Stimulated activated CD4-positive, alpha-beta T cell treated with anti-CD3 and anti-CD28 coated beads, TNF-alpha, amount 100 ng/mL, for 24 hours (primary cell): Measurements from ENCODE around the gene MORN4.
A peak's percentile ranks its signal among the peaks of the same experiment; 100 is the strongest.

Experiments
- DNase-seq, 3 experiments: peaks; one replicate each; pipeline ENCODE4 v3.0.0-alpha.2; 2020; ENCODE audit warnings: low read depth in 3 of 3

MORN4 gene

GRCh38 chr10:97573672-97574071 lies 59.6 kb downstream of the MORN4 start:
- DNase-seq, result no peak

- no peak for DNase-seq
Observed at GRCh38 chr10:97573021-97573420, 60.3 kb downstream of the MORN4 start.

GRCh38 chr10:97572214-97572989 lies 60.9 kb downstream of the MORN4 start, which contains the start of gene ANKRD2:
Gene ANKRD2 (plus strand): TSS chr10:97572779. CDS start chr10:97572789, 10 bp downstream.
- peak; percentile 25 to 55 (median 28) for DNase-seq

GRCh38 chr10:97571622-97572021 lies 61.7 kb downstream of the MORN4 start:
- DNase-seq, result no peak

GRCh38 chr10:97570789-97571471 lies 62.4 kb downstream of the MORN4 start:
- DNase-seq, result no peak

GRCh38 chr10:97570146-97570788 lies 63.0 kb downstream of the MORN4 start:
- no peak for DNase-seq

GRCh38 chr10:97567891-97568290 lies 65.4 kb downstream of the MORN4 start:
- DNase-seq, result no peak

GRCh38 chr10:97566336-97566996 lies 66.8 kb downstream of the MORN4 start:
- DNase-seq, result no peak

- DNase-seq, result no peak
Observed at GRCh38 chr10:97564776-97565175, 68.5 kb downstream of the MORN4 start.
